ENCODE measurements around the gene VSIG8.

DNA sequence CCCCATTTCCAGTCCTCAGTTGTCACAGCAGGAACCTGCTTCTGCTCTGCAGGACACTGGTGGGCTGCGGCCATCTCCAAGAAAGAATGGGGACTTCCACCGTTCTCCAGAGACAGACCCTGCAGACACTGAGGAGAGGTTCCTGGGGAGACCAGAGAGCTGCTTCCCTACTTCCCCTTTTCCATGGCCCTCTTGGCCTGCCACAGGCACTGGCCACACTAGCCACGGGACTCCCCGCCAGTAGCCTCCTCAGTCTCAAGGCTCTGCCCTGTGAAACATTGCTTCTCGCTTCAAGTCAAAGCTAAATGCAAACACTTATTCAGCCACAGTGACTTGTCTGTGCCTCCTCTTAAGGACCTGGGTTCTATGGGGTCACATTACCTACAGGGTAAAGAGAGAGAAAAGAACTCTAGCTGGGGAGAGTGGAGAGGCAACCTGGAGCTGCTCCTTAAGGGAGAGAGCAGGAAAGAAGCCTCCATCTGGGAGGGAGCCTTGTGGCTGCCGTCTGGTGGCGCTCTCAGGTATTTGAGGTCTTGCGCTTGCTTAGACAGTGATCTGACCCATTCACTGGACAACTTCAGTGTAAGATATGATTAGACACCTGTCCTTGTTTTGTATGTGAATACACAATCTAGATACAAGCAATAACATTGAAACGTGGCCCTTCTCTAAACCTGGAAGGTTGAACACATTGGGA is 41.1 kb downstream of the VSIG8 start:
- TF ChIP-seq POLR2A (IDR thresholded peaks at IDR 0.05), result no peak
- TF ChIP-seq, protein P1, sequence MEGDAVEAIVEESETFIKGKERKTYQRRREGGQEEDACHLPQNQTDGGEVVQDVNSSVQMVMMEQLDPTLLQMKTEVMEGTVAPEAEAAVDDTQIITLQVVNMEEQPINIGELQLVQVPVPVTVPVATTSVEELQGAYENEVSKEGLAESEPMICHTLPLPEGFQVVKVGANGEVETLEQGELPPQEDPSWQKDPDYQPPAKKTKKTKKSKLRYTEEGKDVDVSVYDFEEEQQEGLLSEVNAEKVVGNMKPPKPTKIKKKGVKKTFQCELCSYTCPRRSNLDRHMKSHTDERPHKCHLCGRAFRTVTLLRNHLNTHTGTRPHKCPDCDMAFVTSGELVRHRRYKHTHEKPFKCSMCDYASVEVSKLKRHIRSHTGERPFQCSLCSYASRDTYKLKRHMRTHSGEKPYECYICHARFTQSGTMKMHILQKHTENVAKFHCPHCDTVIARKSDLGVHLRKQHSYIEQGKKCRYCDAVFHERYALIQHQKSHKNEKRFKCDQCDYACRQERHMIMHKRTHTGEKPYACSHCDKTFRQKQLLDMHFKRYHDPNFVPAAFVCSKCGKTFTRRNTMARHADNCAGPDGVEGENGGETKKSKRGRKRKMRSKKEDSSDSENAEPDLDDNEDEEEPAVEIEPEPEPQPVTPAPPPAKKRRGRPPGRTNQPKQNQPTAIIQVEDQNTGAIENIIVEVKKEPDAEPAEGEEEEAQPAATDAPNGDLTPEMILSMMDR (IDR thresholded peaks at IDR 0.05), result no peak

Data from thyroid gland (tissue), 4 donors.